ENCODE results near the gene KIRREL3. TPM values are rescaled to one million over a fixed set of nuclear protein-coding genes. Genes with fewer than 3 reads are reported as not detected.

Gene KIRREL3
- total RNA-seq, 1 donor from 2014 or later: not detected

DNA sequence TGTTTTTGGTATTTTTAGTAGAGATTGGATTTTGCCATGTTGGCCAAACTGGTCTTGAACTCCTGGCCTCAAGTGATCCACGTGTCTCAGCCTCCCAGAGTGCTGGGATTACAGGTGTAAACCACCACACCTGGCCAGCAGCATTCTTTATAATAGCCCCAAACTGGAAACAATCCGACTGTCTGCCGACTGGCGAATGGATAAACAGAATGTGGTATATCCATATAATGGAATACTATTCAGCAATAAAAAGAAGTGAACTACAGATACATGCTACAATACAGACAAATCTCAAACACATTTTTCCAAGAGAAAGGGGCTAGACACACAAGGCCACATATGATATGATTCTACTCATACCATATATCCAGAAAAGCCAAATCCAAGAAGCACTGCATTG lies 493.8 kb downstream of the KIRREL3 start:
- Histone ChIP-seq H3K4me3 (ENCODE audit: low read depth, low read length) (no peak overlapping the region), H3K36me3 (ENCODE audit: control insufficient read depth, insufficient read depth, low read length) (no peaks in the 10 kb centered on the region), H3K27me3 (ENCODE audit: control insufficient read depth, insufficient read depth, low read length) (no peaks in the 10 kb centered on the region)
- DNase-seq (ENCODE audit: low read depth): no peak
- TF ChIP-seq, protein P1, sequence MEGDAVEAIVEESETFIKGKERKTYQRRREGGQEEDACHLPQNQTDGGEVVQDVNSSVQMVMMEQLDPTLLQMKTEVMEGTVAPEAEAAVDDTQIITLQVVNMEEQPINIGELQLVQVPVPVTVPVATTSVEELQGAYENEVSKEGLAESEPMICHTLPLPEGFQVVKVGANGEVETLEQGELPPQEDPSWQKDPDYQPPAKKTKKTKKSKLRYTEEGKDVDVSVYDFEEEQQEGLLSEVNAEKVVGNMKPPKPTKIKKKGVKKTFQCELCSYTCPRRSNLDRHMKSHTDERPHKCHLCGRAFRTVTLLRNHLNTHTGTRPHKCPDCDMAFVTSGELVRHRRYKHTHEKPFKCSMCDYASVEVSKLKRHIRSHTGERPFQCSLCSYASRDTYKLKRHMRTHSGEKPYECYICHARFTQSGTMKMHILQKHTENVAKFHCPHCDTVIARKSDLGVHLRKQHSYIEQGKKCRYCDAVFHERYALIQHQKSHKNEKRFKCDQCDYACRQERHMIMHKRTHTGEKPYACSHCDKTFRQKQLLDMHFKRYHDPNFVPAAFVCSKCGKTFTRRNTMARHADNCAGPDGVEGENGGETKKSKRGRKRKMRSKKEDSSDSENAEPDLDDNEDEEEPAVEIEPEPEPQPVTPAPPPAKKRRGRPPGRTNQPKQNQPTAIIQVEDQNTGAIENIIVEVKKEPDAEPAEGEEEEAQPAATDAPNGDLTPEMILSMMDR (IDR thresholded peaks at IDR 0.05; ENCODE audit: insufficient read depth, low read length, severe bottlenecking): no peak
- no peak for FAIRE-seq

- TF ChIP-seq, protein P1 (IDR thresholded peaks at IDR 0.05; ENCODE audit: insufficient read depth, low read length, severe bottlenecking): no peak
- no peak for FAIRE-seq
- no peak for DNase-seq (ENCODE audit: low read depth)
- Histone ChIP-seq H3K36me3 (ENCODE audit: control insufficient read depth, insufficient read depth, low read length) (no peaks in the 10 kb centered on the region), H3K4me3 (ENCODE audit: low read depth, low read length) (no peak overlapping the region), H3K27me3 (ENCODE audit: control insufficient read depth, insufficient read depth, low read length) (no peaks in the 10 kb centered on the region)
These were observed 497.6 kb downstream of the KIRREL3 start for GRCh38 chr11:126502982-126503381.

- TF ChIP-seq, protein P1 (IDR thresholded peaks at IDR 0.05; ENCODE audit: insufficient read depth, low read length, severe bottlenecking): no peak
- Histone ChIP-seq H3K4me3 (ENCODE audit: low read depth, low read length) (no peak overlapping the region), H3K27me3 (ENCODE audit: control insufficient read depth, insufficient read depth, low read length) (no peaks in the 10 kb centered on the region), H3K36me3 (ENCODE audit: control insufficient read depth, insufficient read depth, low read length) (no peaks in the 10 kb centered on the region)
- no peak for FAIRE-seq
- DNase-seq (ENCODE audit: low read depth): peak; percentile 5
These were observed 498.4 kb downstream of the KIRREL3 start for GRCh38 chr11:126502159-126502558.

DNA sequence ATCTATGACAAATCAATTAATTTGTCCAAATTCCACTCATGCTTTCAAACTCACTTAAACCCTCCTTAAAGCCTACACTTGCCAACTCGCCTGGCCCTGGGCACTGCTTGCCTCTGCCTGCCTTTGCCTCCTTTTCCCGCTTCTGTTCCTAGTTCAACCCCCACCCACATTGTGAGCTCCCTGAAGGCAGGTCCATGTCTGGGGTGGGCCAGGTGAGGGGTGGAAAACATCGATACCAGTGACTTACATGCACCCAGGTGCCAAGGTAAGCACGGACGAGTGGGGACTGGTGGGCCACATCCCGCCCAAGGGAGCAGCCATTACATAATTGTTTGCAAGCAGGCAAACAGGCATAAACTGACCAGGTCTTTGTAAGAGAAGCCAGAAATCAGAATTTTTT lies 498.9 kb downstream of the KIRREL3 start:
- TF ChIP-seq, protein P1 (IDR thresholded peaks at IDR 0.05; ENCODE audit: insufficient read depth, low read length, severe bottlenecking): no peak
- DNase-seq (ENCODE audit: low read depth) (peak; percentile 7), FAIRE-seq (no peak)
- H3K36me3 ChIP-seq (ENCODE audit: control insufficient read depth, insufficient read depth, low read length): no peaks in the 10 kb centered on the region
- no peak overlapping the region for H3K4me3 ChIP-seq (ENCODE audit: low read depth, low read length)
- no peaks in the 10 kb centered on the region for H3K27me3 ChIP-seq (ENCODE audit: control insufficient read depth, insufficient read depth, low read length)

DNA sequence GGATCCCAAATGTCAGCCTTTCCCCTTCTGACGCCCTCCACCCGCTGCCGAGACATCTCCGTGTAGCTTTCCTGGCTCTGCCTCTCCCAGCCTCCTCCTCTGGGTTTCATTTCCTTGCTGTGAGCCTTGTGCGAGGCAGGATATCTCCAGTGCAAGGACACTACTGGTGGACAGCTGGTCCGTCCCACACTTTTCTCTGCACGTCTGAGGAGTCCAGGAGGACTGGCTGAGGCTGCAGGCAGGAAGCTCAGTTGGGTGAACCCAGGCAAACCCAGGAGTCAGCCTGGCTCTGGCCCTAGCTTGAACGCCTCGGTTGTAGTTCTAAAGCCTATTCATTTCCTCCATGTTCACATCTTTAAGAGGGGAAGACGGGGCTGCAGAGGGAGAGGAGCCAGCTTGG lies 499.6 kb downstream of the KIRREL3 start:
- no peaks in the 10 kb centered on the region for H3K36me3 ChIP-seq (ENCODE audit: control insufficient read depth, insufficient read depth, low read length)
- no peak for FAIRE-seq
- no peak overlapping the region for H3K4me3 ChIP-seq (ENCODE audit: low read depth, low read length)
- DNase-seq (ENCODE audit: low read depth): no peak
- TF ChIP-seq, protein P1 (IDR thresholded peaks at IDR 0.05; ENCODE audit: insufficient read depth, low read length, severe bottlenecking): no peak
- no peaks in the 10 kb centered on the region for H3K27me3 ChIP-seq (ENCODE audit: control insufficient read depth, insufficient read depth, low read length)

GRCh38 chr11:126499131-126499752 lies 501.3 kb downstream of the KIRREL3 start:
- no peaks in the 10 kb centered on the region for H3K36me3 ChIP-seq (ENCODE audit: control insufficient read depth, insufficient read depth, low read length)
- TF ChIP-seq, protein P1 (IDR thresholded peaks at IDR 0.05; ENCODE audit: insufficient read depth, low read length, severe bottlenecking): no peak
- no peaks in the 10 kb centered on the region for H3K27me3 ChIP-seq (ENCODE audit: control insufficient read depth, insufficient read depth, low read length)
- H3K4me3 ChIP-seq (ENCODE audit: low read depth, low read length): no peak overlapping the region
- no peak for FAIRE-seq
- DNase-seq (ENCODE audit: low read depth): no peak

Measured in bronchial epithelial cell (primary cell).